ENCODE data around the gene S100A8.

DNA sequence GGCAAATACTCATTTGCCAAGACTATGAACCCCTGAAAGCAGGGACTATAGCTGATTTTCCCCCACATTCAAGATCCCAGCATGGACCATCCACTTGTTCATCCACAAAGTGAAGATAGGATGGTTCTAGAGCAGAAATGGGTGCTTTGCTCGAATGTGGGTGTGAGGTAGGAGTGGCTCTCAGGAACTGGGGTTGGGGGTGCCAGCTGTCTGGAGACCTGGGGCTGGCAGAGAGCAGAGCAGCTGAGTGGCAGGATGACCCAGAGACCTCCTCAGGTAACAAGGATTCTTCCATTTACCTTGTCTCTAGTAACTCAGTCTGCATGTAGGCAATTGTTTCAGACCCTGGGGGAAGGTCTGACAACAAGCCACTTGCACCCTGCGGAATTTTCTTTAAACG lies 27.2 kb downstream of the S100A8 start:
- TF ChIP-seq, protein P1, sequence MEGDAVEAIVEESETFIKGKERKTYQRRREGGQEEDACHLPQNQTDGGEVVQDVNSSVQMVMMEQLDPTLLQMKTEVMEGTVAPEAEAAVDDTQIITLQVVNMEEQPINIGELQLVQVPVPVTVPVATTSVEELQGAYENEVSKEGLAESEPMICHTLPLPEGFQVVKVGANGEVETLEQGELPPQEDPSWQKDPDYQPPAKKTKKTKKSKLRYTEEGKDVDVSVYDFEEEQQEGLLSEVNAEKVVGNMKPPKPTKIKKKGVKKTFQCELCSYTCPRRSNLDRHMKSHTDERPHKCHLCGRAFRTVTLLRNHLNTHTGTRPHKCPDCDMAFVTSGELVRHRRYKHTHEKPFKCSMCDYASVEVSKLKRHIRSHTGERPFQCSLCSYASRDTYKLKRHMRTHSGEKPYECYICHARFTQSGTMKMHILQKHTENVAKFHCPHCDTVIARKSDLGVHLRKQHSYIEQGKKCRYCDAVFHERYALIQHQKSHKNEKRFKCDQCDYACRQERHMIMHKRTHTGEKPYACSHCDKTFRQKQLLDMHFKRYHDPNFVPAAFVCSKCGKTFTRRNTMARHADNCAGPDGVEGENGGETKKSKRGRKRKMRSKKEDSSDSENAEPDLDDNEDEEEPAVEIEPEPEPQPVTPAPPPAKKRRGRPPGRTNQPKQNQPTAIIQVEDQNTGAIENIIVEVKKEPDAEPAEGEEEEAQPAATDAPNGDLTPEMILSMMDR (optimal IDR thresholded peaks at IDR 0.05 in 1 of 3, IDR thresholded peaks at IDR 0.05 in 1 of 3, conservative IDR thresholded peaks at IDR 0.05 in 1 of 3; ENCODE audit: extremely low read depth in 1 of 3, insufficient read depth in 2 of 3, low read length in 3 of 3) = no peak
- TF ChIP-seq EZH2 (IDR thresholded peaks at IDR 0.05; ENCODE audit: low read length) = no peak

All from keratinocyte (primary cell).